ENCODE measurements around the gene PRPF39. TPM values are rescaled to one million over a fixed set of nuclear protein-coding genes. Genes with fewer than 3 reads are reported as not detected.

The PRPF39 gene
- total RNA-seq, 2 experiments from 2014 or later: 58.9 to 64.3 TPM

- POLR2A ChIA-PET: no interaction called here
- H3K4me1 Mint-ChIP-seq (ENCODE audit: low read depth): no peaks in the 10 kb centered on the region
- no peaks in the 10 kb centered on the region for H3K4me1 ChIP-seq (ENCODE audit: insufficient read depth, low read length)
- H3K9me3 ChIP-seq (ENCODE audit: control insufficient read depth in 1 of 2, insufficient read depth in 1 of 2, low read length in 2 of 2): no peaks in the 10 kb centered on the region
- H3K9me3 Mint-ChIP-seq: no peaks in the 10 kb centered on the region
- no peak for DNase-seq
- H3K27ac ChIP-seq (ENCODE audit: low read depth in 1 of 2, low read length in 2 of 2): no peak overlapping the region
- H3K27me3 ChIP-seq (ENCODE audit: control insufficient read depth in 1 of 2, insufficient read depth in 2 of 2, low read length in 2 of 2): no peaks in the 10 kb centered on the region
- no peaks in the 10 kb centered on the region for H3K36me3 ChIP-seq (ENCODE audit: insufficient read depth, low read length)
- peaks cover 10% of the 10 kb centered on the region for H3K36me3 Mint-ChIP-seq (ENCODE audit: low read depth)
- no peaks in the 10 kb centered on the region for H3K27me3 Mint-ChIP-seq
- no peak overlapping the region for H3K4me3 ChIP-seq (ENCODE audit: low read length)
- CTCF ChIA-PET: interaction anchor here (1.3 kb wide), 1 partner anchor 9 kb away, joined by 3 read pairs; the partner anchor contains the start of gene FANCM
- no peak overlapping the region for H3K4me3 Mint-ChIP-seq
- intact Hi-C loops (cut with DNase I, micrococcal nuclease): no loop called here
- no peak for ATAC-seq (ENCODE audit: poor library complexity)
- H3K27ac Mint-ChIP-seq: no peak overlapping the region
- no peak for TF ChIP-seq CTCF (IDR thresholded peaks at IDR 0.05)
Measured at GRCh38 chr14:45144658-45145057, 60.7 kb downstream of the PRPF39 start.

GRCh38 chr14:45145214-45145613 is 61.3 kb downstream of the PRPF39 start:
- intact Hi-C loops (cut with DNase I, micrococcal nuclease): no loop called here
- ChIA-PET CTCF (interaction anchor here (1.3 kb wide), 1 partner anchor 10 kb away, joined by 3 read pairs; the partner anchor contains the start of gene FANCM), POLR2A (no interaction called here)
- no peaks in the 10 kb centered on the region for H3K9me3 ChIP-seq (ENCODE audit: control insufficient read depth in 1 of 2, insufficient read depth in 1 of 2, low read length in 2 of 2)
- Mint-ChIP-seq H3K36me3 (ENCODE audit: low read depth) (peaks cover 12% of the 10 kb centered on the region), H3K9me3 (no peaks in the 10 kb centered on the region), H3K4me3 (no peak overlapping the region), H3K27me3 (no peaks in the 10 kb centered on the region), H3K4me1 (ENCODE audit: low read depth) (no peaks in the 10 kb centered on the region), H3K27ac (no peak overlapping the region)
- no peaks in the 10 kb centered on the region for H3K36me3 ChIP-seq (ENCODE audit: insufficient read depth, low read length)
- TF ChIP-seq CTCF (IDR thresholded peaks at IDR 0.05): no peak
- H3K4me1 ChIP-seq (ENCODE audit: insufficient read depth, low read length): no peaks in the 10 kb centered on the region
- no peak overlapping the region for H3K27ac ChIP-seq (ENCODE audit: low read depth in 1 of 2, low read length in 2 of 2)
- ATAC-seq (ENCODE audit: poor library complexity): no peak
- no peak for DNase-seq
- H3K4me3 ChIP-seq (ENCODE audit: low read length): no peak overlapping the region
- no peaks in the 10 kb centered on the region for H3K27me3 ChIP-seq (ENCODE audit: control insufficient read depth in 1 of 2, insufficient read depth in 2 of 2, low read length in 2 of 2)

- POLR2A ChIA-PET: no interaction called here
- Histone ChIP-seq H3K36me3 (ENCODE audit: insufficient read depth, low read length) (peaks cover 4% of the 10 kb centered on the region), H3K27ac (ENCODE audit: low read depth in 1 of 2, low read length in 2 of 2) (no peak overlapping the region), H3K4me3 (ENCODE audit: low read length) (no peak overlapping the region), H3K9me3 (ENCODE audit: control insufficient read depth in 1 of 2, insufficient read depth in 1 of 2, low read length in 2 of 2) (no peaks in the 10 kb centered on the region), H3K4me1 (ENCODE audit: insufficient read depth, low read length) (no peaks in the 10 kb centered on the region), H3K27me3 (ENCODE audit: control insufficient read depth in 1 of 2, insufficient read depth in 2 of 2, low read length in 2 of 2) (no peaks in the 10 kb centered on the region)
- no peak for TF ChIP-seq CTCF (IDR thresholded peaks at IDR 0.05)
- ATAC-seq (ENCODE audit: poor library complexity): no peak
- H3K4me3 Mint-ChIP-seq: no peak overlapping the region
- DNase-seq: no peak
- peaks cover 24% of the 10 kb centered on the region for H3K36me3 Mint-ChIP-seq (ENCODE audit: low read depth)
- CTCF ChIA-PET: no interaction called here
- no peaks in the 10 kb centered on the region for H3K4me1 Mint-ChIP-seq (ENCODE audit: low read depth)
- H3K9me3 Mint-ChIP-seq: no peaks in the 10 kb centered on the region
- H3K27ac Mint-ChIP-seq: no peak overlapping the region
- no peaks in the 10 kb centered on the region for H3K27me3 Mint-ChIP-seq
- intact Hi-C loops (cut with DNase I, micrococcal nuclease): no loop called here
Measured at GRCh38 chr14:45149602-45150001, 65.7 kb downstream of the PRPF39 start.
